HL-60 (cell line): ENCODE measurements around the gene COL20A1.
"Not testable (repeated sequence)": the region's sequence is repeated elsewhere in the genome, so short reads cannot be mapped to it uniquely, and the experiment has no call there.

Experiments used
- DNase-seq, 2 experiments: peaks; one replicate each; pipeline ENCODE4 v3.0.0-alpha.2; 2010 to 2020; ENCODE audit warnings: low read depth in 1 of 2, low spot score in 1 of 2
- H3K27ac ChIP-seq: fragments of 250-450 bp; sonication (Bioruptor Pico); replicated peaks from 2 replicates; pipeline ENCODE4 v1.5.1; 2020; ENCODE audit warnings: mild to moderate bottlenecking, moderate library complexity
- H3K27me3 ChIP-seq: fragments of 250-450 bp; sonication (Bioruptor Pico); 2 replicates; pipeline ENCODE4 v1.5.1; 2021; ENCODE audit warnings: mild to moderate bottlenecking, moderate library complexity; ENCODE audit not compliant: insufficient read depth, poor library complexity, severe bottlenecking
- H3K4me3 ChIP-seq: replicated peaks from 2 replicates; pipeline ENCODE4 v1.5.1; 2011; ENCODE audit warnings: mild to moderate bottlenecking, control low read depth, low read length; ENCODE audit not compliant: insufficient read depth
- CTCF ChIP-seq: IDR thresholded peaks from one replicate; pipeline ENCODE4 v1.5.1; 2011; ENCODE audit warnings: low read length, control low read depth, inconsistent platforms; ENCODE audit not compliant: insufficient read depth
- GABPA ChIP-seq: IDR thresholded peaks from 2 replicates; pipeline ENCODE4 v1.6.1; 2012; ENCODE audit warnings: low read depth
- POLR2AphosphoS5 ChIP-seq: IDR thresholded peaks from 2 replicates; pipeline ENCODE4 v1.6.1; 2012; ENCODE audit warnings: low read depth
- REST ChIP-seq: IDR thresholded peaks from 2 replicates; pipeline ENCODE4 v1.6.1; 2012; ENCODE audit warnings: low read depth; ENCODE audit not compliant: insufficient replicate concordance
- SPI1 ChIP-seq: IDR thresholded peaks from 2 replicates; pipeline ENCODE4 v1.6.1; 2012; ENCODE audit warnings: low read depth, mild to moderate bottlenecking, borderline replicate concordance

Gene COL20A1

GRCh38 chr20:63332488-63333240 lies 39.7 kb downstream of the COL20A1 start:
- TF ChIP-seq CTCF, result no peak
- TF ChIP-seq GABPA, result no peak
- no peak for TF ChIP-seq SPI1
- no peak for TF ChIP-seq REST
- no peak for TF ChIP-seq POLR2AphosphoS5
- H3K27me3 ChIP-seq, result no peaks in the 10 kb centered on the region
- no peak overlapping the region for H3K4me3 ChIP-seq
- no peak for DNase-seq
- no peak overlapping the region for H3K27ac ChIP-seq

GRCh38 chr20:63333241-63333836 lies 40.4 kb downstream of the COL20A1 start:
- no peak overlapping the region for H3K4me3 ChIP-seq
- no peaks in the 10 kb centered on the region for H3K27me3 ChIP-seq
- DNase-seq, result no peak
- no peak overlapping the region for H3K27ac ChIP-seq
- TF ChIP-seq SPI1 (no peak), POLR2AphosphoS5 (no peak), CTCF (no peak), REST (no peak), GABPA (no peak)

GRCh38 chr20:63334356-63334755 lies 41.4 kb downstream of the COL20A1 start:
- no peak for DNase-seq
- TF ChIP-seq REST (no peak), SPI1 (no peak), CTCF (no peak), POLR2AphosphoS5 (no peak), GABPA (no peak)

GRCh38 chr20:63335060-63335459 lies 42.1 kb downstream of the COL20A1 start:
- DNase-seq, H3K27ac ChIP-seq, H3K27me3 ChIP-seq, H3K4me3 ChIP-seq: not testable (repeated sequence)

More at GRCh38 chr20:63334356-63334755, 41.4 kb downstream of the COL20A1 start:
- no peak overlapping the region for H3K27ac ChIP-seq
- H3K4me3 ChIP-seq, result no peak overlapping the region
- H3K27me3 ChIP-seq, result no peaks in the 10 kb centered on the region
